Stimulated activated CD4-positive, alpha-beta T cell treated with anti-CD3 and anti-CD28 coated beads, Interleukin-4, amount 100 ng/mL, for 48 hours (primary cell): Measurements from ENCODE around the gene ELANE.
A peak's percentile ranks its signal among the peaks of the same experiment; 100 is the strongest.
"Not testable (repeated sequence)": the region's sequence is repeated elsewhere in the genome, so short reads cannot be mapped to it uniquely, and the experiment has no call there.

Experiments
- DNase-seq, 2 donors: peaks; one replicate each; pipeline ENCODE4 v3.0.0-alpha.2; 2020; ENCODE audit warnings: low read depth in 2 of 2

Gene ELANE

DNA sequence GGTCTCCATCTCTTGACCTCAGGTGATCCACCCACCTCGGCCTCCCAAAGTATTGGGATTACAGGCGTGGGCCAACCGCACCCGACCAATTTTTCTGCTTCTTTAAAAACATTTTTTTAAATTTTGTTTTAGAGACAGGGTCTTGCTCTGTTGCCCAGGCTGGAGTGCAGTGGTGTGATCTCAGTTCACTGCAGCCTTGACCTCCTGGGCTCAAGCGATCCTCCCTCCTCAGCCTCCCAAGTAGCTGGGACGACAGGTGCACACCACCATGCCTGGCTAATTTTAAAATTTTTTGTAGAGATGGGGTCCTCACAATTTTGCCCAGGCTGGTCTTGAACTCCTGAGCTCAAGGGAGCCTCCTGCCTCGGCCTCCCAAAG, 9.3 kb upstream of the ELANE start:
- not testable (repeated sequence) for DNase-seq

GRCh38 chr19:843180-843835, 8.8 kb upstream of the ELANE start:
- DNase-seq: no peak

DNA sequence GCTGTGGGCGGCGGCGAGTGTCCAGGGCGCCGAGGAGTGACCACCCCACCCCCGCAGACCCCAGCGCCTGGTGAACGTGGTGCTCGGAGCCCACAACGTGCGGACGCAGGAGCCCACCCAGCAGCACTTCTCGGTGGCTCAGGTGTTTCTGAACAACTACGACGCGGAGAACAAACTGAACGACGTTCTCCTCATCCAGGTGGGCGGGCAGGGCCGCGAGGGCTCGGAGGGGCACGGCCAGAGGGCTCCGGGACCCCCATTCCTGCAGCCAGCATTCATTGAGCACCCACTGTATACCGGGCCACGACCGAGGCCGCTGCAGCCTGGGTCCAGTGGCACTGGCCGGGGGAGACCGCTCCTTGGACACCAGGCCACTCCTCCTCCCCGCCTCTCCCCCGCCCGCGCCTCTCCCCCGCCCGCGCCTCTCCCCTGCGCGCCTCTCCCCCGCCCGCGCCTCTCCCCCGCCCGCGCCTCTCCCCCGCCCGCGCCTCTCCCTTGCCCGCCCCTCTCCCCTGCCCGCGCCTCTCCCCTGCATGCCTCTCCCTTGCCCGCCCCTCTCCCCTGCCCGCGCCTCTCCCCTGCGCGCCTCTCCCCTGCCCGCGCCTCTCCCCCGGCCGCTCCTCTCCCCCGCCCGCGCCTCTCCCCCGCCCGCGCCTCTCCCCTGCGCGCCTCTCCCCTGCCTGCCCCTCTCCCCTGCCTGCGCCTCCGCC, 8.1 kb upstream of the ELANE start:
- no peak for DNase-seq

DNA sequence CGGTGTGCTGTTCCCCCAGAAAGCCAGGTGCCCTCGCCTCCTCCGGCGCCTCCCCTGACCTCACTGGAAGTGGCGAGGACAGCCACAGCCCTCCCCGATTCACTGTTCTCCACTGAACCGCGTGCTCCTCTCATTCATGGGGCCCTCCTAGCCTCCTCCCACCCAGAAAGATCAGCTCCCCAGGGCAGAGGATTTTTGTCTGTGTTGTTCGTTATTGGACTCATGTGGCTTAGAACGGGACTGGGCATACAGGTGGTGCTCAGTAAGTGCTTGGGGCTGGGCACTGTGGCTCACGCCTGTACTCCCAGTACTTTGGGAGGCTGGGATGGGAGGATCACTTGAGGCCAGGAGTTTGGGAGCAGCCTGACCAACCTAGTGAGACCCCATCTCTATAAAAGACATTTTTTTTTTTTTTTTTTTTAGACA, 7.5 kb upstream of the ELANE start:
- DNase-seq: no peak

GRCh38 chr19:845707-846521, 6.2 kb upstream of the ELANE start:
- DNase-seq: no peak

DNA sequence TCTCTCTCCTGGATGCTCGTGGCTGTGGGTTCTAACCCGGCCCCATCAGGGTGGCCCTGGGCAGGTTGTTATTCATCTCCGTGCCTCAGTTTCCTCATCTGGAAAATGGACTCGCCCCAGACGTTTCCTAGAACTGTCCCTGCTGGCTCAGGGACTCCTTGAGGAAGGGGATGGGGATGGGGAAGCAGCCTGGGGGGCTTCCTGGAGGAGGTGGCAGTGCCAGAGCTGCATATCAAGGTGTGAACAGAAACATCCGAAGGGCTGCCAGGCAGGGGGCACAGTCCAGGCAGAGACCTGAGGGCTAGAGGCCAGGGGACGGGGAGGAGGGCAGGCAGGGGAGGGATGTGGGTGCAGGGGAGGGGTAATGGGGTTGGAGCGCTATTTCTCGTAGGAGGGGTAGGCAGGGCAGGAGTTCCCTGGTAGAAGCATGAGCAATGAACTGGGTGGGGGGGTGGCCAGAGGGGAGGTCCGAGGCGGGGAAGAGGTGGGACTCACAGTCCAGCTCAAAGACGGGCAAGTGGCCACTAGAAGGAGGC, 3.6 kb upstream of the ELANE start:
- no peak for DNase-seq

- not testable (repeated sequence) for DNase-seq
Observed at GRCh38 chr19:849195-849594, 2.9 kb upstream of the ELANE start.

- no peak for DNase-seq
Observed at GRCh38 chr19:850221-850978, 1.7 kb upstream of the ELANE start.

- no peak for DNase-seq
Observed at GRCh38 chr19:850979-851335, 1.1 kb upstream of the ELANE start.

DNA sequence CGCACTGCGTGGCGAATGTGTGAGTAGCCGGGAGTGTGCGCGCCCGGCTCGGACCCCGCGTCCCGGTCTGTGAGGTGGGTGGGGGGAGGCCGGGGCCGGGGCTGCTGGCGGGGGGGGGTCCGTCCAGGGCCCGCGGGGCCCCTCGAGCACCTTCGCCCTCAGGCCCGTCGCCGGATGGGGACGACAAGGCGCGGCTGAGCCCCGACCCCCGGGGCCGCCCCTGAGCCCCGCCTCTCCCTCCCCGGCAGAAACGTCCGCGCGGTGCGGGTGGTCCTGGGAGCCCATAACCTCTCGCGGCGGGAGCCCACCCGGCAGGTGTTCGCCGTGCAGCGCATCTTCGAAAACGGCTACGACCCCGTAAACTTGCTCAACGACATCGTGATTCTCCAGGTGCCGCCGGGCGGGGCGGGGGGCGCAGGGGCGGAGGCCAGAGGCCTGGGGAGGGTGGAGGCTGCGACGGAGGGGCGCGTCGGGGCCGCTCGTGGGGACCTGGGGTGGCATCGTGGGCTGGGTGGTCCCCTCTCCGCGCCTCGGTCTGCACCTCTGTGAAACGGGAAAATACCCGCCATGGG, 997 bp downstream of the ELANE start:
- DNase-seq: no peak

DNA sequence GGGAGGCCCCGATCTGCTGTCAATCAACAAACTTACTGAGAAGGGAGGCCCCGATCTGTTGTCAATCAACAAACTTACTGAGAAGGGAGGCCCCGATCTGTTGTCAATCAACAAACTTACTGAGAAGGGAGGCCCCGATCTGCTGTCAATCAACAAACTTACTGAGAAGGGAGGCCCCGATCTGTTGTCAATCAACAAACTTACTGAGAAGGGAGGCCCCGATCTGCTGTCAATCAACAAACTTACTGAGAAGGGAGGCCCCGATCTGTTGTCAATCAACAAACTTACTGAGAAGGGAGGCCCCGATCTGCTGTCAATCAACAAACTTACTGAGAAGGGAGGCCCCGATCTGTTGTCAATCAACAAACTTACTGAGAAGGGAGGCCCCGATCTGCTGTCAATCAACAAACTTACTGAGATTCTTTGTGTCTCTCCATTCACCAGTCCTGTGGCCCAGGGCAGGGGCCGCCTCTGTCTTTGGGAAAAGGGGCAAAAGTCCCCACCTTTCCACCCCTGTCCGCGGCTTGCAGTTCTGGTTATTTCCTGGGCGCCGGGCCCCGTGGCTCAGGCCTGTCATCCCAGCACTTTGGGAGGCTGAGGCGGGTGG, 1.6 kb downstream of the ELANE start:
- not testable (repeated sequence) for DNase-seq

DNA sequence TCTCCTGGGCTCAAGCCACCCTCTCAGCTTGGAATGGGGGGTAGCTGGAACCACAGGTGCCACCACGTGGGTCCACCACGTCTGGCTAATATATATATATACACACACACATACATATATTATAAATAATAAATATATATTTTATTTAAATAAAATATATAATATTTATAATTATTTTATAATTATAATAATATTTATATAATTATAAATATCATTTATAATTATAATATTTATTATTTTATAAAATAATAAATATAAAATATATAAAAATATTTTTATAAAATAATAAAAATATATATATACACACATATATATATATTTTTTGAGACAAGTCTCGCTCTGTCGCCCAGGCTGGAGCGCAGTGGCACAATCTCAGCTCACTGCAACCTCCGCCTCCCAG, 2.4 kb downstream of the ELANE start:
- DNase-seq: no peak

- DNase-seq: no peak
Observed at GRCh38 chr19:855142-855541, 3.0 kb downstream of the ELANE start.

GRCh38 chr19:855566-856120, 3.5 kb downstream of the ELANE start:
- DNase-seq: no peak

DNA sequence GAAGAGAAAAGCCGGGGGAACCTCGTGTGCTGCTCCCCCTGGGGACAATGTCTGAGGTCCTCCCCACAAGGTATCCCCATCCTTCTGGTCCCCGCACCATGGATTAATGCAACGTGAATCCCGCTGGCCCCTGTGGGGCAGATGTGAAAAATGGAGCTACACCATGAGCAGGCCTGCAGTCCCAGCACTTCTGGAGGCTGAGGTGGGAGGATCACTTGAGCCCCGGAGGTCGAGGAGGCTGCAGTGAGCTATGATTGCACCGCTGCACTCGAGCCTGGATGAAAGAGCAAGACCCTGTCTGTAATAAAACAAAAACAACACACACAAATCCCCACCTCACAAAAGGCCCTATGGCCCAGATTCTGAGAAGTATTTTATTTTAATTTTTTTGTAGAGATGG, 6.2 kb downstream of the ELANE start:
- no peak for DNase-seq

- no peak for DNase-seq
Observed at GRCh38 chr19:858868-859843, 7.1 kb downstream of the ELANE start, which contains the start of gene CFD. Gene CFD, plus strand, starts transcription at chr19:859664. Its CDS starts 26 bp downstream, at chr19:859690.

- DNase-seq: no peak
Observed at GRCh38 chr19:861141-861755, 9.1 kb downstream of the ELANE start.

GRCh38 chr19:861756-862580, 9.9 kb downstream of the ELANE start:
- DNase-seq: peak; percentile 47 to 83
